Upper lobe of left lung (tissue), 4 donors: Measurements from ENCODE around the gene THEMIS.
A peak's percentile ranks its signal among the peaks of the same experiment; 100 is the strongest.

Source experiments
- CTCF ChIP-seq, 6 experiments: fragments of 450-650 bp in 4 of 6; fragments of 200-600 bp in 2 of 6; sonication (generic) in 2 of 6; IDR thresholded peaks; one replicate each; pipeline ENCODE4 v1.5.1; 2016 to 2019; ENCODE audit warnings: antibody characterized with exemption in 6 of 6
- POLR2AphosphoS5 ChIP-seq, 2 donors: sonication (generic); formaldehyde crosslinking; IDR thresholded peaks; one replicate each; pipeline ENCODE4 v1.5.1; 2017; ENCODE audit warnings: antibody characterized with exemption in 2 of 2

DNA sequence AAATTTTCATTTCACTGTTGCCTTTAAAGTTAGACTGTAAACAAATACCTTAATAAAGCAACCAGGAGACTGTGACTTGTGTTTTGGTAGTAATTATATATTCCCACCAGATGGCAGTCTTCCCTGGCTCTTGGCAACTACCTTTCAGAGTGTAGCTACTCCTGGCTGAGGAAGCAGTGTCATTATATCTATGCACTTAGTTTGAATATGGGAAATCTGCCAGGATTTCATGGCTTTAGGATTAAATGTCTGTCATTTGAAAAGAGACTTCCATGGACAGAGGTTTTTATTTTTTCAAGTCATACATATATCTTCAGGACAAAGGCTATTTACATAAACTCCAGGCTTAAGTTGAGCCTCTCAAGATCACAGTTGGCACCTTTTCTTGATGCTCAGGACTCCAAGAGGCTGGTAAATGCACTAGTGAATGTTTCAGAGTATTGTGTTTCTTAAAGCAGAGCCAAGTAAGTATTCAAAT lies 163.8 kb downstream of the THEMIS start:
- TF ChIP-seq POLR2AphosphoS5 (IDR thresholded peaks at IDR 0.05) (no peak), CTCF (IDR thresholded peaks at IDR 0.05) (peak in 4 of 6 experiments; percentile 35 to 71 (median 64))
